A549 (cell line): Measurements from ENCODE around the gene PHF21A. TPM values are rescaled to one million over a fixed set of nuclear protein-coding genes. Genes with fewer than 3 reads are reported as not detected.
A peak's percentile ranks its signal among the peaks of the same experiment; 100 is the strongest.

Source experiments
- ATAC-seq, 2 experiments: fragments of 200-7000 bp in 1 of 2; fragments of >200 bp in 1 of 2; cut with Nextera tagmentation in 1 of 2; cut with Tn5 transposase in 1 of 2; 3 replicates each; pipeline versions ENCODE4 v1.8.0 to v1.9.1; 2018 to 2020; ENCODE audit warnings: mild to moderate bottlenecking in 1 of 2, moderate library complexity in 1 of 2
- CTCF ChIA-PET: fragments of 300-600 bp; sonication (Branson Sonifier 250); formaldehyde crosslinking; extraction: SDS; loops from one replicate; lab custom pipeline; 2021; ENCODE audit warnings: antibody characterized with exemption, inconsistent platforms; lab: Yijun Ruan, JAX
- POLR2A ChIA-PET: fragments of 350-600 bp; formaldehyde crosslinking; extraction: SDS; loops from one replicate; lab custom pipeline; 2021; ENCODE audit warnings: antibody characterized with exemption, inconsistent platforms; lab: Yijun Ruan, JAX
- DNase-seq, 2 experiments: peaks; one replicate each; pipeline versions ENCODE4 v3.0.0 to v3.0.0-alpha.2; 2011 to 2016; ENCODE audit warnings: low read depth in 1 of 2, low spot score in 1 of 2
- FAIRE-seq: peaks from 2 replicates; lab custom pipeline; 2011; peaks lifted over from hg19 to GRCh38; lab: Jason Lieb, UNC
- H3K27ac ChIP-seq, 2 experiments: fragments of >200 bp; sonication (Bioruptor Twin); formaldehyde crosslinking; 3 replicates each; pipeline ENCODE4 v1.5.1; 2016 to 2017
- H3K4me1 ChIP-seq: fragments of >200 bp; sonication (Bioruptor Twin); formaldehyde crosslinking; 3 replicates; pipeline ENCODE4 v1.6.1; 2016
- H3K4me2 ChIP-seq: fragments of >200 bp; sonication (Bioruptor Twin); formaldehyde crosslinking; 3 replicates; pipeline ENCODE4 v1.6.1; 2016
- H3K4me3 ChIP-seq: fragments of >200 bp; sonication (Bioruptor Twin); formaldehyde crosslinking; 3 replicates; pipeline ENCODE4 v1.5.1; 2016
- H3K9me3 ChIP-seq: fragments of >200 bp; sonication (Bioruptor Twin); formaldehyde crosslinking; 3 replicates; pipeline ENCODE4 v1.6.1; 2016
- ATOH8 ChIP-seq: fragments of 250-450 bp; sonication (Bioruptor Pico); IDR thresholded peaks from 2 replicates; pipeline ENCODE4 v1.5.0; 2020; ENCODE audit warnings: low read depth, mild to moderate bottlenecking, moderate library complexity
- BCL3 ChIP-seq: fragments of >200 bp; sonication (Bioruptor Twin); formaldehyde crosslinking; IDR thresholded peaks from 3 replicates; pipeline ENCODE4 v1.6.1; 2016
- BHLHE40 ChIP-seq: IDR thresholded peaks from 2 replicates; pipeline ENCODE4 v1.6.1; 2012; ENCODE audit warnings: low read depth, low read length, inconsistent platforms
- CBX2 ChIP-seq: fragments of 200-600 bp; sonication (generic); IDR thresholded peaks from 2 replicates; pipeline ENCODE4 v1.6.1; 2016; ENCODE audit warnings: low read depth, mild to moderate bottlenecking, borderline replicate concordance
- CBX8 ChIP-seq: fragments of 200-600 bp; sonication (generic); IDR thresholded peaks from 2 replicates; pipeline ENCODE4 v1.6.1; 2016
- CEBPB ChIP-seq, 2 experiments: fragments of >200 bp in 1 of 2; sonication (Bioruptor Twin) in 1 of 2; formaldehyde crosslinking in 1 of 2; IDR thresholded peaks; 2 replicates each; pipeline ENCODE4 v1.6.1; 2012 to 2016
- EHF ChIP-seq: fragments of 250-450 bp; sonication (Bioruptor Pico); IDR thresholded peaks from 2 replicates; pipeline ENCODE4 v1.5.0; 2020; ENCODE audit warnings: mild to moderate bottlenecking
- EP300 ChIP-seq, 2 experiments: fragments of >200 bp; sonication (Bioruptor Twin); formaldehyde crosslinking; IDR thresholded peaks; 2 replicates in 1 of 2; 3 replicates in 1 of 2; pipeline ENCODE4 v1.6.1; 2016 to 2017
- ESRRA ChIP-seq: fragments of 150-350 bp; IDR thresholded peaks from 2 replicates; pipeline ENCODE4 v1.6.1; 2014; ENCODE audit warnings: mild to moderate bottlenecking, low read length, borderline replicate concordance
- FOSB ChIP-seq: fragments of 250-450 bp; sonication (Bioruptor Pico); IDR thresholded peaks from 2 replicates; pipeline ENCODE4 v1.5.0; 2020; ENCODE audit warnings: mild to moderate bottlenecking, moderate library complexity
- FOSL2 ChIP-seq, 2 experiments: fragments of 450-650 bp in 1 of 2; fragments of >200 bp in 1 of 2; sonication (Bioruptor Twin) in 1 of 2; formaldehyde crosslinking; IDR thresholded peaks; 2 replicates each; pipeline versions ENCODE4 v1.5.0 to v1.6.1; 2016 to 2020; ENCODE audit warnings: mild to moderate bottlenecking in 1 of 2, moderate library complexity in 1 of 2
- FOXS1 ChIP-seq: fragments of 250-450 bp; sonication (Bioruptor Pico); IDR thresholded peaks from 2 replicates; pipeline ENCODE4 v1.5.0; 2020; ENCODE audit warnings: mild to moderate bottlenecking, moderate library complexity
- GATA3 ChIP-seq: IDR thresholded peaks from 2 replicates; pipeline ENCODE4 v1.6.1; 2012; ENCODE audit warnings: borderline replicate concordance
- HES2 ChIP-seq: fragments of >200 bp; sonication (Bioruptor Twin); formaldehyde crosslinking; IDR thresholded peaks from 2 replicates; pipeline ENCODE4 v1.6.1; 2016
- HOXB13 ChIP-seq: fragments of 250-450 bp; sonication (Bioruptor Pico); IDR thresholded peaks from 2 replicates; pipeline ENCODE4 v1.5.0; 2020; ENCODE audit warnings: low read depth, mild to moderate bottlenecking, moderate library complexity
- HOXB5 ChIP-seq: fragments of 250-450 bp; sonication (Bioruptor Pico); IDR thresholded peaks from 2 replicates; pipeline ENCODE4 v1.5.0; 2020; ENCODE audit warnings: mild to moderate bottlenecking, moderate library complexity
- JUN ChIP-seq, 2 experiments: fragments of >200 bp; sonication (Bioruptor Twin); formaldehyde crosslinking; IDR thresholded peaks; 2 replicates in 1 of 2; 3 replicates in 1 of 2; pipeline ENCODE4 v1.6.1; 2016 to 2017
- JUNB ChIP-seq: fragments of >200 bp; sonication (Bioruptor Twin); formaldehyde crosslinking; IDR thresholded peaks from 2 replicates; pipeline ENCODE4 v1.6.1; 2016
- KDM1A ChIP-seq: fragments of 200-600 bp; sonication (generic); IDR thresholded peaks from 2 replicates; pipeline ENCODE4 v1.6.1; 2016; ENCODE audit warnings: low read depth, mild to moderate bottlenecking
- MAFK ChIP-seq: fragments of 450-650 bp; IDR thresholded peaks from 2 replicates; pipeline ENCODE4 v1.6.1; 2014; ENCODE audit not compliant: partially characterized antibody
- MAX ChIP-seq: IDR thresholded peaks from 2 replicates; pipeline ENCODE4 v1.6.1; 2012
- MAZ ChIP-seq: fragments of 150-350 bp; IDR thresholded peaks from 2 replicates; pipeline ENCODE4 v1.6.1; 2014; ENCODE audit warnings: antibody characterized with exemption, low read depth, low read length, borderline replicate concordance
- MYC ChIP-seq: IDR thresholded peaks from 2 replicates; pipeline ENCODE4 v1.6.1; 2012; ENCODE audit warnings: mild to moderate bottlenecking, inconsistent platforms, low read length, improper control_type of control experiment, borderline replicate concordance
- NPAS2 ChIP-seq: fragments of 250-450 bp; sonication (Bioruptor Pico); IDR thresholded peaks from 2 replicates; pipeline ENCODE4 v1.8.0; 2022; ENCODE audit warnings: mild to moderate bottlenecking, moderate library complexity, borderline replicate concordance
- POLR2A ChIP-seq: IDR thresholded peaks from 2 replicates; pipeline ENCODE4 v1.6.1; 2012; ENCODE audit warnings: mild to moderate bottlenecking, low read length
- POLR2AphosphoS2 ChIP-seq: conservative IDR thresholded peaks from 2 replicates; pipeline ENCODE4 v1.6.1; 2012; ENCODE audit warnings: low read length, improper control_type of control experiment, inconsistent platforms
- RAD21 ChIP-seq, 2 experiments: fragments of >200 bp in 1 of 2; sonication (Bioruptor Twin) in 1 of 2; formaldehyde crosslinking in 1 of 2; IDR thresholded peaks in 1 of 2; conservative IDR thresholded peaks in 1 of 2; 2 replicates in 1 of 2; 3 replicates in 1 of 2; pipeline ENCODE4 v1.6.1; 2012 to 2018; ENCODE audit warnings: inconsistent platforms in 1 of 2
- RARB ChIP-seq: fragments of 250-450 bp; sonication (Bioruptor Pico); IDR thresholded peaks from 2 replicates; pipeline ENCODE4 v1.8.0; 2021; ENCODE audit warnings: mild to moderate bottlenecking, moderate library complexity
- SREBF2 ChIP-seq: fragments of 450-650 bp; IDR thresholded peaks from 2 replicates; pipeline ENCODE4 v1.6.1; 2014; ENCODE audit warnings: mild to moderate bottlenecking, moderate library complexity
- TP53 ChIP-seq: fragments of 250-450 bp; sonication (Bioruptor Pico); IDR thresholded peaks from 2 replicates; pipeline ENCODE4 v1.5.0; 2021; ENCODE audit warnings: mild to moderate bottlenecking, moderate library complexity
- ZC3H11A ChIP-seq: fragments of 450-650 bp; IDR thresholded peaks from 2 replicates; pipeline ENCODE4 v1.6.1; 2014; ENCODE audit warnings: antibody characterized with exemption, mild to moderate bottlenecking
- ZNF302 ChIP-seq: fragments of 250-450 bp; sonication (Bioruptor Pico); IDR thresholded peaks from 2 replicates; pipeline ENCODE4 v1.9.0; 2021; ENCODE audit warnings: inconsistent platforms, mild to moderate bottlenecking, moderate library complexity
- WGBS: methylation state at CpG from one replicate; pipeline ENCODE4 v1.1.6; 2017; ENCODE audit errors: missing lambda C conversion rate; 5-methylcytosine and 5-hydroxymethylcytosine counted together
- polyA plus RNA-seq, 4 experiments: library from polyadenylated mRNA; depleted of rRNA in 3 of 4; stranded (reverse); fragments of >200 nt; fragmentation: RNase III in 1 of 4; extraction: RNeasy Plus Mini Kit Qiagen cat#74134 plus additional on column Dnase treatment in 1 of 4; gene quantifications; 2 replicates in 3 of 4; 3 replicates in 1 of 4; pipeline ENCODE4 v1.2.3, GENCODE V29; 2011 to 2017

PHF21A gene
- polyA plus RNA-seq, 2 of the 4 experiments (the other 2 are of a cell fraction) = 20.0 to 31.9 TPM

- POLR2A ChIA-PET = no interaction called here
Measured at GRCh38 chr11:46049325-46049897, 71.8 kb downstream of the PHF21A start.

GRCh38 chr11:46048198-46048597 is 73.1 kb downstream of the PHF21A start:
- no peak overlapping the region for H3K4me2 ChIP-seq
- no peak for ATAC-seq
- TF ChIP-seq ZC3H11A (no peak), GATA3 (no peak), MAZ (no peak), CBX2 (no peak), BCL3 (no peak), CEBPB (IDR thresholded peaks at IDR 0.05) (no peak), EHF (CRISPR knock-in tag) (no peak), KDM1A (no peak), RARB (no peak), POLR2AphosphoS2 (no peak), JUN (IDR thresholded peaks at IDR 0.05) (no peak), ATOH8 (CRISPR knock-in tag) (no peak)
- no peak overlapping the region for H3K27ac ChIP-seq
- DNase-seq = no peak
- peaks cover 19% of the 10 kb centered on the region; the same call in 2 of the 3 replicates for H3K4me1 ChIP-seq
- ChIA-PET POLR2A (interaction anchor here (0.6 kb wide), 1 partner anchor 1874 kb away, joined by 3 read pairs; no protein-coding TSS in a partner anchor), CTCF (interaction anchor here (0.7 to 0.9 kb wide), 2 partner anchors 84 to 192 kb away, joined by 3 read pairs; no protein-coding TSS in a partner anchor)
- H3K4me3 ChIP-seq = no peak overlapping the region
- no peaks in the 10 kb centered on the region for H3K9me3 ChIP-seq
- peak; percentile 46 for FAIRE-seq
- WGBS = 100% methylated on average over 1 of the region's 1 CpG

More at GRCh38 chr11:46049325-46049897, 71.8 kb downstream of the PHF21A start:
- no peak for ATAC-seq
- Histone ChIP-seq H3K9me3 (no peaks in the 10 kb centered on the region), H3K4me1 (peaks cover 15% of the 10 kb centered on the region; the same call in 2 of the 3 replicates)
- no peak for FAIRE-seq
- CTCF ChIA-PET = interaction anchor here (0.9 to 1.3 kb wide), 2 partner anchors 42 to 85 kb away, joined by 3 to 5 read pairs; no protein-coding TSS in a partner anchor
- no peak for TF ChIP-seq TP53
- no peak for TF ChIP-seq HOXB13
- TF ChIP-seq ESRRA = no peak
- TF ChIP-seq ZNF302 = no peak
- TF ChIP-seq MYC = no peak
- no peak for TF ChIP-seq MAX
- no peak for TF ChIP-seq MAFK
- no peak for TF ChIP-seq JUNB
- no peak for TF ChIP-seq EP300 (IDR thresholded peaks at IDR 0.05)
- TF ChIP-seq, all 56 proteins: peak for 0
- DNase-seq = no peak
- no peak overlapping the region for H3K4me2 ChIP-seq
- no peak overlapping the region for H3K4me3 ChIP-seq
- 92% methylated on average over 7 of the region's 7 CpGs for WGBS
- no peak overlapping the region for H3K27ac ChIP-seq

- Histone ChIP-seq H3K4me1 (peaks cover 19% of the 10 kb centered on the region; the same call in 2 of the 3 replicates), H3K9me3 (no peaks in the 10 kb centered on the region), H3K4me2 (no peak overlapping the region), H3K4me3 (no peak overlapping the region), H3K27ac (no peak overlapping the region)
- no peak for FAIRE-seq
- CTCF ChIA-PET = no interaction called here
- TF ChIP-seq SREBF2 = no peak
- TF ChIP-seq EHF (CRISPR knock-in tag) = no peak
- no peak for TF ChIP-seq EP300 (IDR thresholded peaks at IDR 0.05)
- no peak for TF ChIP-seq CBX8
- TF ChIP-seq TP53 = no peak
- TF ChIP-seq HES2 = no peak
- no peak for TF ChIP-seq FOSL2 (IDR thresholded peaks at IDR 0.05)
- no peak for TF ChIP-seq FOSL2 (CRISPR knock-in tag; IDR thresholded peaks at IDR 0.05)
- TF ChIP-seq NPAS2 (CRISPR knock-in tag) = no peak
- no peak for TF ChIP-seq KDM1A
- no peak for TF ChIP-seq RAD21 (conservative IDR thresholded peaks at IDR 0.05 in 1 of 2, IDR thresholded peaks at IDR 0.05 in 1 of 2)
- no peak for TF ChIP-seq HOXB5 (CRISPR knock-in tag)
- TF ChIP-seq CEBPB (IDR thresholded peaks at IDR 0.05) = no peak
- TF ChIP-seq POLR2A = no peak
- no peak for TF ChIP-seq FOSB (CRISPR knock-in tag)
- no peak for TF ChIP-seq BHLHE40
- no peak for TF ChIP-seq FOXS1
- TF ChIP-seq ZC3H11A = no peak
- TF ChIP-seq MYC = no peak
- no peak for DNase-seq
- POLR2A ChIA-PET = no interaction called here
- no peak for ATAC-seq
Measured at GRCh38 chr11:46047520-46047919, 73.7 kb downstream of the PHF21A start.
